Adipocyte (in vitro differentiated cells): ENCODE data around the gene CACNG8.

ENCODE experiments used
- DNase-seq: peaks from one replicate; pipeline ENCODE4 v3.0.0-alpha.2; 2015; ENCODE audit warnings: low read depth
- H3K27me3 ChIP-seq: replicated peaks from 2 replicates; pipeline ENCODE4 v1.7.0; 2013; ENCODE audit warnings: mild to moderate bottlenecking, low read length, moderate library complexity; ENCODE audit not compliant: control insufficient read depth, insufficient read depth
- H3K36me3 ChIP-seq: 2 replicates; pipeline ENCODE4 v1.7.0; 2013; ENCODE audit warnings: low read length, mild to moderate bottlenecking, moderate library complexity; ENCODE audit not compliant: control insufficient read depth, insufficient read depth, severe bottlenecking
- H3K4me1 ChIP-seq: 2 replicates; pipeline ENCODE4 v1.7.0; 2013; ENCODE audit warnings: mild to moderate bottlenecking, low read length, moderate library complexity; ENCODE audit not compliant: control insufficient read depth, insufficient read depth
- H3K4me3 ChIP-seq: 2 replicates; pipeline ENCODE4 v1.7.0; 2013; ENCODE audit warnings: mild to moderate bottlenecking, low read length, moderate library complexity
- H3K9ac ChIP-seq: 2 replicates; pipeline ENCODE4 v1.7.0; 2013; ENCODE audit warnings: mild to moderate bottlenecking, low read length, moderate library complexity
- H3K9me3 ChIP-seq: 2 replicates; pipeline ENCODE4 v1.7.0; 2013; ENCODE audit warnings: mild to moderate bottlenecking, low read length, moderate library complexity; ENCODE audit not compliant: control insufficient read depth

Gene CACNG8

DNA sequence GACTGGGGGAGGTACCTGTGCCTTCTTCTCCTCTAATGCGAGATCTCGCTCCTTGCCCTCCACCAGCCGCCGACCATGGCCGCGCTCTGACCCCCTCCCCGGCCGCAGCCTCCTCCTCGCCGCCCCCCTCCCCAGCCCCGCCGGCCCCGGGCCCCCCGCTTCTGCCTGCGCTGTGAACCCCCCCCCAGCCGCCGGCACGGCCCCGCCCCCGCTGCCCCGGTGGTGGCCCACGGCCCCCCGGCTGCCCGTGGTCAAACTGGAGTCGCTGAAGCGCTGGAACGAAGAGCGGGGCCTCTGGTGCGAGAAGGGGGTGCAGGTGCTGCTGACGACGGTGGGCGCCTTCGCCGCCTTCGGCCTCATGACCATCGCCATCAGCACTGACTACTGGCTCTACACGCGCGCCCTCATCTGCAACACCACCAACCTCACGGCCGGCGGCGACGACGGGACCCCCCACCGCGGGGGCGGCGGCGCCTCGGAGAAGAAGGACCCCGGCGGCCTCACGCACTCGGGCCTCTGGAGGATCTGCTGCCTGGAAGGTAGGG lies at the start of gene CACNG8:
Gene CACNG8, plus strand, starts transcription at position 51 of the 545 bp plus-strand sequence.
- H3K4me1 ChIP-seq, result no peaks in the 10 kb centered on the region
- no peak within 1 kb of the TSS for H3K9ac ChIP-seq
- H3K4me3 ChIP-seq, result no peak within 1 kb of the TSS
- peaks cover 44% of the 10 kb centered on the region for H3K27me3 ChIP-seq
- no peak for DNase-seq
- no peaks in the 10 kb centered on the region for H3K36me3 ChIP-seq
- H3K9me3 ChIP-seq, result no peaks in the 10 kb centered on the region

DNA sequence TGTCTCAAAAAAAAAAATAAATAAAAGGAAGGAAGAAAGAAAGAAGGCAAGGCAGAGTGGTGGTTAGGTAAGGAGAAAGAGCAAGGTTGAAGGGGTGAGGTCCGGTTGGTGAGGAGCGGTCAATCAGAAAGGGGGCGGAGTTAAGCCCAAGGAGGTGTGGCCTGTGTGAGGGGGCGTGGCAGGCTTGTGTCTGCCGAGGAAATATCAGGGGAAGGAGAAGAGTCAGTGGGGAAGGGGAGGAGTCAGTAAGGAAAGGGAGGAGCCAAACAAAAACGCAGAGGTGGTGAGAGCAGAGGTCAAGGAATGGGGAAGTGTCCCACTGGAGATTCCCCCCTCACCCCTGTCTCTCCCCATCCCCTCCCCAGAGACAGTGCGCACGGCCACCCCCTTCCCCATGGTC lies 47.7 kb upstream of the CACNG8 start:
- Histone ChIP-seq H3K36me3 (no peaks in the 10 kb centered on the region), H3K9me3 (no peaks in the 10 kb centered on the region), H3K27me3 (peaks cover 25% of the 10 kb centered on the region), H3K4me1 (no peaks in the 10 kb centered on the region), H3K9ac (no peak overlapping the region), H3K4me3 (no peak overlapping the region)
- DNase-seq, result no peak

DNA sequence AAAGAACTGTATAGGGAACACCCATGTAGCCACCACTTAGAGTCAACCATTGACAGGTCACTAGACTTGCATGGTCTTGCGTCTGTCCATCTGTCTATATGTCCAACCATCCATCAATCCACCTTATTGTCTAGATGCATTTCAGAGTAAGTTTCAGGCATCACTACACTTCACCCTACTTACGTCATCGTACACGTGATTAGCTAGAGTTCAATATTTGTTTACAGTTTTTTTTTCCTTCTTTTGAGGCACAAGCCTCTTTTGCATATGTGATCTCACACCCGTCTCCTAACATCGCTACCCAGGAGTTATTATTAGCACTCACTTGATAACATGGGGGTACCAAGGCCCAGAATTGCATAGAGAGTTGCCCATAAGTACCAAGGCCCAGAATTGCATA lies 46.7 kb upstream of the CACNG8 start:
- Histone ChIP-seq H3K27me3 (peaks cover 16% of the 10 kb centered on the region), H3K9ac (no peak overlapping the region), H3K9me3 (no peaks in the 10 kb centered on the region), H3K4me3 (no peak overlapping the region), H3K36me3 (no peaks in the 10 kb centered on the region), H3K4me1 (no peaks in the 10 kb centered on the region)
- DNase-seq, result no peak

DNA sequence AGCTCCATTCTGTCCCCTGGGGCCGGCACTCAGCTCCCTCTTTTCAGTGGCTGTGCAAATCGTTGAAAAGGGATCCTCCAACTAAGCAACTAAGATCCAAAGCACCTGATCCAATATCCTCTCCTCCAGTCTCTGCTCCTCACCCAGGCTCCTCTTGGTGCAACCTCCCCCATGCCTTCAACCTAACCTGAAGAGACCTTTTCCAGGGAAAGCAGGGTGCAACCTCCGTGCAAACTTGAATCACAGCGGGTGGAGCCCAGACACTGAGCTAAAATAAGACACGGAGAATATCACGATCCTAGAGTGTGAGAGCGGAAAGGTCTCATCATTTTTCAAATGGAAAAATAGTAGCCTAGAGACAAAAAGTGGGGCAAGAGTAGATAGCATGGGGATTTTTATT lies 45.4 kb upstream of the CACNG8 start:
- H3K36me3 ChIP-seq, result no peaks in the 10 kb centered on the region
- no peak overlapping the region for H3K4me3 ChIP-seq
- H3K9me3 ChIP-seq, result no peaks in the 10 kb centered on the region
- no peaks in the 10 kb centered on the region for H3K4me1 ChIP-seq
- no peak for DNase-seq
- peaks cover 5% of the 10 kb centered on the region for H3K27me3 ChIP-seq
- H3K9ac ChIP-seq, result no peak overlapping the region

DNA sequence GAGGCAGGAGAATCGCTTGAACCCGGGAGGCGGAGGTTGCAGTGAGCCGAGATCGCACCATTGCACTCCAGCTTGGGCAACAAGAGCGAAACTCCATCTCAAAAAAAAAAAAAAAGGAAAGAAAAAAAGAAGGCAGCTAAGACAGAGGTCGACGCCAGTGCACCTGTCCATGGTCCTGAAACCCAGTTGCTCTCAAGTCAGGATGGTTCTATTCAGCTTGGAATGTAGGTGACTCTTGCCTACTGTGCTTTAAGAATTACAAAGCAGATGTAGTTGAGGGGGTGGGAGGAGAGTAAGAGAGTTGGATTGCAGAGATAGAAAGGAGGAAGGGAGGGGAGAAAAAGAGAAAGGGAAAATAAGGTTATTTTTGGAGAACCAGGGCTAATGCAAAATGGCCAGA lies 35.0 kb upstream of the CACNG8 start:
- H3K4me3 ChIP-seq, result no peak overlapping the region

DNA sequence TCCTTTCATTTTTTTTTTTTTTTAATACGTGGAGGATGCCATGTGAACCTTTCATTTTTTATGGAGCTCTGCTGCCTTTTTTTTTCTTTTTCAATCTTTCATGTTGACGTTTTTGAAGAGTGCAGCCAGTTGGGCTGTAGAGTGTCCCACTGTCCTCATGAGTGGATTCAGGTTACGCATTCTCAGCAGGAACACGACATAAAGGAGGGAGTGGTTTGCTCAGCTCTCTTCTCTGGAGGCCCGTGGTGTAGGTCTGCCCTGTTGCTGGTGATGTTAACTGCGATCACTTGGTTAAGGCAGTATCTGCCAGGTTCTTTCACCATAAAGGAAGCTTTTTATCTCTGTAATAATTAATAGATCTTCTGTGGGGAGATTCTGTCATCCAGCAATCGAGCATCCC lies 26.7 kb upstream of the CACNG8 start:
- no peaks in the 10 kb centered on the region for H3K36me3 ChIP-seq
- no peak for DNase-seq

More for the DNA sequence above, 35.0 kb upstream of the CACNG8 start:
- Histone ChIP-seq H3K36me3 (no peaks in the 10 kb centered on the region), H3K9ac (no peak overlapping the region), H3K9me3 (no peaks in the 10 kb centered on the region), H3K4me1 (no peaks in the 10 kb centered on the region), H3K27me3 (no peaks in the 10 kb centered on the region)
- DNase-seq, result peak; percentile 74

DNA sequence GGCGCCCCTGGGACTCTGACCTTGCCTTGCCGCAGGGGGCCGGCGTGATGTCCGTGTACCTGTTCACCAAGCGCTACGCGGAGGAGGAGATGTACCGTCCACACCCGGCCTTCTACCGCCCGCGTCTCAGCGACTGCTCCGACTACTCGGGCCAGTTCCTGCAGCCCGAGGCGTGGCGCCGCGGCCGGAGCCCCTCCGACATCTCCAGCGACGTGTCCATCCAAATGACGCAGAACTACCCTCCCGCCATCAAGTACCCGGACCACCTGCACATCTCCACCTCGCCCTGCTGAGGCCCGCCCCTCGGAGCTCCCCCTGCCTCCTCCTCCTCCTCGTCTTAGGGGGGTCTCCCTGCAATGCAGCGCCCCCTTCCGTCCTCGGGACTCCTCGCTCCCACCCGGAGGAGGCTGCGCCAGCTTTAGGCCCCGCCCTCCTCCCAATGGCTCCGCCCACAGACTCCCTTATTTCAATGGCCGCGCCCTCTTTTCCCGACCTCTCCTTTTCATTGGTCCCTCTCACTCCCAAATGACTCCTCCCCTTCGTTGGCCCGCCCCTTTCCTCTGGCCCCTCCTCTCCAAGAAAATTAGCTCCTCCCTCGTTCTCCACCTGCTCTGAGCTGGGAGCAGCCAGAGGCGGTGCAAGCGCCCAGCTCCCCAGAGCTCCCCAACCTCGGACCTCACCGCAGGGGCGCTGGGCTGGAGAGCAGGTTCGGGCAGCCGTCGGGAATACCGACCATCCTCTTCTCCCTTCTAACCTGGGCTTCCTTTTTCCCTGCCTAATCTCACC lies 20.5 kb upstream of the CACNG8 start:
- no peak for DNase-seq
- Histone ChIP-seq H3K27me3 (peaks cover 44% of the 10 kb centered on the region), H3K4me3 (no peak overlapping the region)

More for the DNA sequence above, 26.7 kb upstream of the CACNG8 start:
- H3K27me3 ChIP-seq, result peaks cover 3% of the 10 kb centered on the region
- no peak overlapping the region for H3K9ac ChIP-seq
- no peaks in the 10 kb centered on the region for H3K4me1 ChIP-seq
- H3K4me3 ChIP-seq, result no peak overlapping the region
- H3K9me3 ChIP-seq, result no peaks in the 10 kb centered on the region

DNA sequence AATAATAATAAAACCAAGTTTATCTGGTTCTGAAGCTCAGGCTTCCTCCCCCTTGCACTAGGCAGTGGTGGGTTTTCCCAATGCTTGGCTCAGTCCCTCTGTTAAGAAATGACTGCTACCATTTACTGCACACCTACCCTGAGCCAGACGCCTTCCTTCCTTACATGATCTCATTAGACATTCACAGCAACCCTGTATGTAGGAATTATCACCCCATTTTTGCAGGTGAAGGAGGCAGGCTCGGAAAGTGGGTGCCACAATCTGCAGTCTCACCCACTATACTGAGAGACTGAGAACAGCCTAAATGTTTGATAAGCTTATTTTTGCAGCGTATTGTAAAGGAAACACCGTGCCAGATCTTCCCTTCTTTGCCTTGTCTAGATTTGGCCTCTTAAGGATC lies 18.3 kb upstream of the CACNG8 start:
- no peak for DNase-seq
- H3K4me3 ChIP-seq, result no peak overlapping the region
- peaks cover 3% of the 10 kb centered on the region for H3K9me3 ChIP-seq
- peaks cover 46% of the 10 kb centered on the region for H3K27me3 ChIP-seq
- H3K4me1 ChIP-seq, result no peaks in the 10 kb centered on the region
- no peaks in the 10 kb centered on the region for H3K36me3 ChIP-seq
- H3K9ac ChIP-seq, result no peak overlapping the region

More for the DNA sequence above, 20.5 kb upstream of the CACNG8 start:
- Histone ChIP-seq H3K36me3 (no peaks in the 10 kb centered on the region), H3K9me3 (peaks cover 3% of the 10 kb centered on the region), H3K9ac (no peak overlapping the region), H3K4me1 (no peaks in the 10 kb centered on the region)

DNA sequence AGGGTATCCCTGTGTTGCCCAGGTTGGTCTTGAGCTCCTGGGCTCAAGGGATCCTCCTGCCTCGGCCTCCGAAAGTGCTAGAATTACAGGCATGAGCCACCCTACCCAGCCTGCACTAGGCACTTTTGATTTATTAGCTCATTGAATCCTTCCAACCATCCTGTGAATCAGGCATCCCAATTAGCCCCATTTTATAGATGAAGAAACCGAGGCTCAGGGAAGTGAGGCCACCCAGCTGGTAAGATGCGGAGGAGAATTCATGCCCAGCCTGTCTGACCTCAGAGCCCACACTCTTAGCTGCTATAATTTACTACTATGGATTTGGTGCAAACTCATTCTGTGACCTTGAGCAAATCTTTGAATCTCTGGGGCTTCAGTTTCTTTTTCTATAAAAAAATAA lies 17.8 kb upstream of the CACNG8 start:
- Histone ChIP-seq H3K9ac (no peak overlapping the region), H3K9me3 (peaks cover 3% of the 10 kb centered on the region), H3K4me3 (no peak overlapping the region), H3K36me3 (no peaks in the 10 kb centered on the region), H3K27me3 (peaks cover 46% of the 10 kb centered on the region), H3K4me1 (no peaks in the 10 kb centered on the region)
- no peak for DNase-seq

DNA sequence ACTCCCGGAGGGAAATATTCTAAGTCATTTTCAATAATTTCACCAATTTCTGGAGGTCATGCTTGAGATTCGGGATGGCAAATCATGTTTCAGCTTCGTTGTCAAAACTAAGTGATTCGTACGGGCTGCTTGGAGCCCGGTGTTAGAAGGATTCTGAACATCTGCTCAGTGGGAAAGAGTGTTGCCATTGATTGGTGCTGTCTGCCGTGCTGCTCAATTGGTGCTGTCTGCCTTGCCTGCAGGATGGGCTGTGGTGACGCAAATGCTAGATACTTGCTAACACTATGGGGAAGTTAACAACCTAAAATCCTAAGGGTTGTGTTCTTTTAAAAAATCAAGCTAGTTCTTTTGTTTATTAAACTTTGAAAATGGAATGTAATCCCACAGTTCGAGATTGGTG lies 17.3 kb upstream of the CACNG8 start:
- DNase-seq, result peak; percentile 10
- Histone ChIP-seq H3K4me3 (no peak overlapping the region), H3K4me1 (no peaks in the 10 kb centered on the region), H3K27me3 (peaks cover 46% of the 10 kb centered on the region), H3K9me3 (peaks cover 3% of the 10 kb centered on the region), H3K36me3 (no peaks in the 10 kb centered on the region), H3K9ac (no peak overlapping the region)

DNA sequence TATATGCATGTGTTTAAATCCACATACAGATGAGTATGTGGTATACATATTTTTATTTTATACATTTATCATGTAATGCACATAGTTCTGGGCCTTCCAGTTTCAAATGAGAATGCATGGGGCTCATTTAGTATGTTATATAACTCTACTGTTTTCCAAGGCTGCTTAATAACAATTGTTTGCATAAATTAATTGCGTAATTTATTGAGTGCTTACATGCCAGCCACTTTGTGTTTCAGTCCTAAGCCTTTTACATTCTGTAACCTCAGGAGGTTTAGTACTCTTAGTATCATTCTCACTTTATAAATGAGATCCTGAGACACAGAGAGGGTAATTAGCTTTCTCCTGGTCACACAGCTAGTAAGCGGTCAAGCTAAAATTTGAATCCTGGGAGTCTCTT lies 16.7 kb upstream of the CACNG8 start:
- H3K4me1 ChIP-seq, result no peaks in the 10 kb centered on the region
- H3K4me3 ChIP-seq, result no peak overlapping the region
- peaks cover 3% of the 10 kb centered on the region for H3K9me3 ChIP-seq
- H3K27me3 ChIP-seq, result peaks cover 45% of the 10 kb centered on the region
- H3K36me3 ChIP-seq, result no peaks in the 10 kb centered on the region
- DNase-seq, result no peak
- H3K9ac ChIP-seq, result no peak overlapping the region
